ENCODE measurements around the gene SLC10A7.

The SLC10A7 gene

GRCh38 chr4:146291313-146291712 is 230.4 kb downstream of the SLC10A7 start:
- H3K27me3 ChIP-seq (replicated peaks; ENCODE audit: insufficient read depth, low read length) = no peaks in the 10 kb centered on the region
- no peaks in the 10 kb centered on the region for H4K20me1 ChIP-seq (ENCODE audit: insufficient read depth, low read length)
- H3K9me2 ChIP-seq (replicated peaks; ENCODE audit: insufficient read depth, low read length) = no peaks in the 10 kb centered on the region
- no peak for DNase-seq
- H3K9ac ChIP-seq (ENCODE audit: low read length) = no peak overlapping the region
- H3F3A ChIP-seq (ENCODE audit: insufficient read depth, low read length) = no peaks in the 10 kb centered on the region
- H3K4me2 ChIP-seq (ENCODE audit: low read depth, low read length) = no peak overlapping the region
- H3K36me3 ChIP-seq (replicated peaks; ENCODE audit: insufficient read depth, low read length) = no peaks in the 10 kb centered on the region
- no peak overlapping the region for H2AFZ ChIP-seq (ENCODE audit: low read length)
- no peaks in the 10 kb centered on the region for H3K4me1 ChIP-seq (ENCODE audit: low read length)
- no peak overlapping the region for H3K27ac ChIP-seq (ENCODE audit: low read length)
- no peak overlapping the region for H3K4me3 ChIP-seq (ENCODE audit: low read length)
- no peaks in the 10 kb centered on the region for H3K79me2 ChIP-seq (ENCODE audit: low read length)
- TF ChIP-seq EZH2 (optimal IDR thresholded peaks at IDR 0.05; ENCODE audit: low read depth, low read length) = no peak
- TF ChIP-seq CTCF (IDR thresholded peaks at IDR 0.05; ENCODE audit: low read length) = no peak
- H3K9me3 ChIP-seq (replicated peaks; ENCODE audit: insufficient read depth, low read length) = no peaks in the 10 kb centered on the region

- no peak overlapping the region for H2AFZ ChIP-seq (ENCODE audit: low read length)
- H3K4me2 ChIP-seq (ENCODE audit: low read depth, low read length) = no peak overlapping the region
- no peaks in the 10 kb centered on the region for H3K79me2 ChIP-seq (ENCODE audit: low read length)
- H3K27ac ChIP-seq (ENCODE audit: low read length) = no peak overlapping the region
- H3F3A ChIP-seq (ENCODE audit: insufficient read depth, low read length) = no peaks in the 10 kb centered on the region
- H4K20me1 ChIP-seq (ENCODE audit: insufficient read depth, low read length) = no peaks in the 10 kb centered on the region
- TF ChIP-seq EZH2phosphoT487 (IDR thresholded peaks at IDR 0.05; ENCODE audit: low read length) (no peak), EZH2 (optimal IDR thresholded peaks at IDR 0.05; ENCODE audit: low read depth, low read length) (no peak), CTCF (IDR thresholded peaks at IDR 0.05; ENCODE audit: low read length) (no peak)
- no peaks in the 10 kb centered on the region for H3K9me3 ChIP-seq (replicated peaks; ENCODE audit: insufficient read depth, low read length)
- H3K9ac ChIP-seq (ENCODE audit: low read length) = no peak overlapping the region
- no peak for DNase-seq
- H3K9me2 ChIP-seq (replicated peaks; ENCODE audit: insufficient read depth, low read length) = no peaks in the 10 kb centered on the region
- no peaks in the 10 kb centered on the region for H3K27me3 ChIP-seq (replicated peaks; ENCODE audit: insufficient read depth, low read length)
- H3K4me1 ChIP-seq (ENCODE audit: low read length) = no peaks in the 10 kb centered on the region
- H3K4me3 ChIP-seq (ENCODE audit: low read length) = no peak overlapping the region
- H3K36me3 ChIP-seq (replicated peaks; ENCODE audit: insufficient read depth, low read length) = no peaks in the 10 kb centered on the region
Observed at GRCh38 chr4:146288193-146288592, 233.5 kb downstream of the SLC10A7 start.

DNA sequence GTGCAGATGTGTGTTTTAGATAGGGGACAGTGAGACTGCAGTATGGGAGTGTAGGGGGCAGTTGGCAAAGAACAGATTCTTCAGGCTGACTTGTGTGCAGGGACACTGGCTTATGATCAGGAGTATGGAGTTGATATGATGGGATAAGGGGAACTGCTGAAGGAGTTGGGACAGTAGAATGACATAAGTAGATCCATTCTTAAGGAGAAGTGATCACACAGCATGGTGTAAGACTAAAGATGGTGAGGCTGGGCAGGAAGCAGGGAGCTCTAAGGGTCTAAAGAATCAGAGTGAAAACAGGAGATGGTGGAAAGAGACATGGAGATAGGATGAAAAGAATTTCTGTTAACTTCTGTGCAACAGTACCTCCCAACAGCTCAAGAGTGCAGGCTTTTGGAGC is 236.7 kb downstream of the SLC10A7 start:
- DNase-seq = no peak
- H3K27me3 ChIP-seq (replicated peaks; ENCODE audit: insufficient read depth, low read length) = no peaks in the 10 kb centered on the region
- no peak overlapping the region for H3K27ac ChIP-seq (ENCODE audit: low read length)
- no peak overlapping the region for H3K4me3 ChIP-seq (ENCODE audit: low read length)
- no peaks in the 10 kb centered on the region for H3K4me1 ChIP-seq (ENCODE audit: low read length)
- H3K9ac ChIP-seq (ENCODE audit: low read length) = no peak overlapping the region
- H3K36me3 ChIP-seq (replicated peaks; ENCODE audit: insufficient read depth, low read length) = no peaks in the 10 kb centered on the region
- no peak for TF ChIP-seq CTCF (IDR thresholded peaks at IDR 0.05; ENCODE audit: low read length)
- TF ChIP-seq EZH2 (optimal IDR thresholded peaks at IDR 0.05; ENCODE audit: low read depth, low read length) = no peak
- TF ChIP-seq EZH2phosphoT487 (IDR thresholded peaks at IDR 0.05; ENCODE audit: low read length) = no peak
- no peaks in the 10 kb centered on the region for H3K9me2 ChIP-seq (replicated peaks; ENCODE audit: insufficient read depth, low read length)
- H2AFZ ChIP-seq (ENCODE audit: low read length) = no peak overlapping the region
- H3K4me2 ChIP-seq (ENCODE audit: low read depth, low read length) = no peak overlapping the region
- H3K9me3 ChIP-seq (replicated peaks; ENCODE audit: insufficient read depth, low read length) = no peaks in the 10 kb centered on the region
- no peaks in the 10 kb centered on the region for H3K79me2 ChIP-seq (ENCODE audit: low read length)
- no peaks in the 10 kb centered on the region for H3F3A ChIP-seq (ENCODE audit: insufficient read depth, low read length)
- no peaks in the 10 kb centered on the region for H4K20me1 ChIP-seq (ENCODE audit: insufficient read depth, low read length)
